Endothelial cell (in vitro differentiated cells): ENCODE measurements around the gene PTGFRN. TPM values are rescaled to one million over a fixed set of nuclear protein-coding genes. Genes with fewer than 3 reads are reported as not detected.

ENCODE experiments used
- DNase-seq: peaks from one replicate; pipeline ENCODE4 v3.0.0; 2021; ENCODE audit warnings: low spot score
- H3K27ac Mint-ChIP-seq: one replicate; pipeline ENCODE4 v1.8.0; 2021; ENCODE audit warnings: mixed read lengths, inconsistent platforms; ENCODE audit not compliant: unreplicated experiment
- H3K27me3 Mint-ChIP-seq: one replicate; pipeline ENCODE4 v1.8.0; 2021; ENCODE audit warnings: mild to moderate bottlenecking, moderate library complexity, mixed read lengths, inconsistent platforms; ENCODE audit not compliant: unreplicated experiment
- H3K36me3 Mint-ChIP-seq: one replicate; pipeline ENCODE4 v1.8.0; 2021; ENCODE audit warnings: mild to moderate bottlenecking, low read depth, mixed read lengths, inconsistent platforms; ENCODE audit not compliant: unreplicated experiment
- H3K4me1 Mint-ChIP-seq: one replicate; pipeline ENCODE4 v1.8.0; 2021; ENCODE audit warnings: mild to moderate bottlenecking, mixed read lengths, inconsistent platforms; ENCODE audit not compliant: unreplicated experiment
- H3K4me3 Mint-ChIP-seq: one replicate; pipeline ENCODE4 v1.8.0; 2021; ENCODE audit warnings: mild to moderate bottlenecking, mixed read lengths, inconsistent platforms; ENCODE audit not compliant: unreplicated experiment
- H3K9me3 Mint-ChIP-seq: one replicate; pipeline ENCODE4 v1.8.0; 2021; ENCODE audit warnings: mixed read lengths, inconsistent platforms; ENCODE audit not compliant: unreplicated experiment
- total RNA-seq: library from RNA; stranded (reverse); fragmentation: NEBNext Ultra II Directional; extraction: Animal tissue kit (Norgen Biotek cat#: 25700); gene quantifications from one replicate; pipeline ENCODE4 v1.2.1, GENCODE V29; 2021; ENCODE audit not compliant: unreplicated experiment
- TF ChIP-seq, protein P1 (sequence below): fragments of 200-600 bp; sonication (generic); IDR thresholded peaks from one replicate; pipeline ENCODE4 v1.5.0; 2021; ENCODE audit warnings: antibody characterized with exemption; ENCODE audit not compliant: unreplicated experiment

The PTGFRN gene
- total RNA-seq, 1 donor from 2014 or later, result 23.7 TPM

DNA sequence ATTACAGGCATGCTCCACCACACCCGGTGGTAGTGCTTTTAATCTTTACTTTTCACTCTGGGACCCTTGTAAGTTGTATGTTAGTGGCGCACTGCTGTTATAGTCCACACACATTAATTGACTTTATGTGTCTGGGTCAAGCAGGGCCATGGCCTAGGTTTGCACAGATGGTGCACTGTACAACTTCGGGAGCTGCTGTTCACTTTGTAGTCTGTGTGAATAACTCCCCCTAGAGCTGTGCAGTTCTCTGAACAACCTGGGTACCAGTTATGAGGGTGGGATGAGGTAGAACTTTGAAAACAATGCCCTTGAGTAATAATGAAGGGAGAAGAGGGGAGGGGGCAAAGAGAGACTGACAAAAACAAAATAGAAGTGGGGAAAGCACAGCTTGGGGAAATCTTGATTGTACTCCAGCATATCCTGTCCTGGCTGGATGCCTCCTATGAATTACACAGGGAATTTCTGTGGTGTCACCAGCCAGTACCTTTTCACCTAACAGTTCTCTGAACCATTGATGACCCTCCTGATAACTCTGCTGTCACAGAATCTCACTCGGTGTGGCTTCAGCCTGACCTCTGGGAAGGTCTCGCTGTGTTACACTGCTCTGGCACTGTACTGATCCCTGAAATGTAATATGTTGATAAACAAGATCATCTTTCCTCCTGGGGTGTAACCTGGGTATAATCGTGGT lies 2.2 kb downstream of the PTGFRN start:
- H3K27me3 Mint-ChIP-seq, result peaks cover 10% of the 10 kb centered on the region
- H3K36me3 Mint-ChIP-seq, result no peaks in the 10 kb centered on the region
- DNase-seq, result no peak
- H3K27ac Mint-ChIP-seq, result no peak overlapping the region
- TF ChIP-seq, protein P1, sequence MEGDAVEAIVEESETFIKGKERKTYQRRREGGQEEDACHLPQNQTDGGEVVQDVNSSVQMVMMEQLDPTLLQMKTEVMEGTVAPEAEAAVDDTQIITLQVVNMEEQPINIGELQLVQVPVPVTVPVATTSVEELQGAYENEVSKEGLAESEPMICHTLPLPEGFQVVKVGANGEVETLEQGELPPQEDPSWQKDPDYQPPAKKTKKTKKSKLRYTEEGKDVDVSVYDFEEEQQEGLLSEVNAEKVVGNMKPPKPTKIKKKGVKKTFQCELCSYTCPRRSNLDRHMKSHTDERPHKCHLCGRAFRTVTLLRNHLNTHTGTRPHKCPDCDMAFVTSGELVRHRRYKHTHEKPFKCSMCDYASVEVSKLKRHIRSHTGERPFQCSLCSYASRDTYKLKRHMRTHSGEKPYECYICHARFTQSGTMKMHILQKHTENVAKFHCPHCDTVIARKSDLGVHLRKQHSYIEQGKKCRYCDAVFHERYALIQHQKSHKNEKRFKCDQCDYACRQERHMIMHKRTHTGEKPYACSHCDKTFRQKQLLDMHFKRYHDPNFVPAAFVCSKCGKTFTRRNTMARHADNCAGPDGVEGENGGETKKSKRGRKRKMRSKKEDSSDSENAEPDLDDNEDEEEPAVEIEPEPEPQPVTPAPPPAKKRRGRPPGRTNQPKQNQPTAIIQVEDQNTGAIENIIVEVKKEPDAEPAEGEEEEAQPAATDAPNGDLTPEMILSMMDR, result no peak
- peaks cover 8% of the 10 kb centered on the region for H3K4me1 Mint-ChIP-seq
- H3K4me3 Mint-ChIP-seq, result no peak overlapping the region
- H3K9me3 Mint-ChIP-seq, result no peaks in the 10 kb centered on the region

DNA sequence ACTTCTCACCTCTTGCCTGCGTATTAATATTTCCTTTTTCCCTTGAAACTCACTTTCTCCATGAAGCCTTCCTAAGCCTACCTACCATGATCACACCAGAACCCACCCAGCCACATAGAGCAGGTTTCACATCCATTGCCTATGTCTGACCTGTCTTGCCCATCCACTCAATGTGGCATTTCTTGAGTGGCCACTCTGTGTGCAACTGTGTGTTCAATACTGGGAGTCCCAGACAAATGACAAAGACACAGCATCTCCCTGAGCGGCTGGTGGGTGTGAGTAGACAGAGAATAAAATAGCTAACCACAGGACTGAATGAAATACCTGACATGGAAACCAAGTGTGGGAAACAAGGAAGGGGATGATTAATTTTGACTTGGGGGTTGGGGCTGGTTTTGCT lies 3.1 kb downstream of the PTGFRN start:
- Mint-ChIP-seq H3K9me3 (no peaks in the 10 kb centered on the region), H3K27me3 (peaks cover 10% of the 10 kb centered on the region), H3K4me3 (no peak overlapping the region), H3K27ac (no peak overlapping the region), H3K36me3 (no peaks in the 10 kb centered on the region), H3K4me1 (peaks cover 8% of the 10 kb centered on the region)
- no peak for DNase-seq
- TF ChIP-seq, protein P1, result no peak

DNA sequence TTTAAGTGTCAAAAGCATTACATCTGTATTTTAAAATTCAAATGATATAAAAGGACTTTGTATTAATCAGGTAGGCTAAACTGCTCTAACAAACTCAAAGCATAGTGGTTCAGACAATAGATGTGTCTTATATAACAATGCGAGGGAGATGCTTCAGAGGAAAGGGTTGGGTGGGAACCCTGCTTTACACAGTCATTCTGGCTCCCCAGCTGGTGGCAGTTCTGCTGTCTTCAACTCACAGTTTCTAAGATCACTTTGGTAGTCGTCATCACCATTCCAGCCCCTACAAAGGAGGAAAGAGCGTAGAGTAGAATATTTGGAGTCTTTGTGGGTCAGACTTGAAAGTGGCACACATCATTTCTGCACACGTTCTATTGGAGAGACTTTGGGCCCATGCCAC lies 4.2 kb downstream of the PTGFRN start:
- peaks cover 6% of the 10 kb centered on the region for H3K27me3 Mint-ChIP-seq
- peaks cover 5% of the 10 kb centered on the region for H3K4me1 Mint-ChIP-seq
- H3K4me3 Mint-ChIP-seq, result no peak overlapping the region

DNA sequence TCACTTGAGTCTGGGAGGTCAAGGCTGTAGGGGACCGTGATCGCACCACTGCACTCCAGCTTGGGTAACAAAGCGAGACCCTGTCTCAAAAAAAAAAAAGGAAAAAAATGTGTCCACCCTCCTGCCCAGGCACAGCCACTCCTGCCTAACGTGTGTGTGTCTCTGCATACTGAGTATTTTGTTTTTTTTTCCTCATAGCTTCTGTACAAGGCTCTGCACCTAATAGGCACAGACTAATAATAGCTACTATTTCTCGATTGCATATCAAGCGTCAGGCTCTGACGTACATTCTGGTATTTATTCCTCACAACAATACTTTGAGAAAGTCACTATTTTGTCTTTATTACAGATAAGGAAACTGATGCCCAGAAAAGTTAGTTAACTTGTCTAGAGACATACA lies 5.0 kb downstream of the PTGFRN start:
- no peak for DNase-seq
- TF ChIP-seq, protein P1, result no peak
- no peaks in the 10 kb centered on the region for H3K9me3 Mint-ChIP-seq
- no peaks in the 10 kb centered on the region for H3K4me1 Mint-ChIP-seq
- no peak overlapping the region for H3K27ac Mint-ChIP-seq
- no peaks in the 10 kb centered on the region for H3K36me3 Mint-ChIP-seq
- no peak overlapping the region for H3K4me3 Mint-ChIP-seq
- H3K27me3 Mint-ChIP-seq, result no peaks in the 10 kb centered on the region

More for the DNA sequence above, 4.2 kb downstream of the PTGFRN start:
- Mint-ChIP-seq H3K27ac (no peak overlapping the region), H3K9me3 (no peaks in the 10 kb centered on the region), H3K36me3 (no peaks in the 10 kb centered on the region)
- no peak for DNase-seq
- TF ChIP-seq, protein P1, result no peak

DNA sequence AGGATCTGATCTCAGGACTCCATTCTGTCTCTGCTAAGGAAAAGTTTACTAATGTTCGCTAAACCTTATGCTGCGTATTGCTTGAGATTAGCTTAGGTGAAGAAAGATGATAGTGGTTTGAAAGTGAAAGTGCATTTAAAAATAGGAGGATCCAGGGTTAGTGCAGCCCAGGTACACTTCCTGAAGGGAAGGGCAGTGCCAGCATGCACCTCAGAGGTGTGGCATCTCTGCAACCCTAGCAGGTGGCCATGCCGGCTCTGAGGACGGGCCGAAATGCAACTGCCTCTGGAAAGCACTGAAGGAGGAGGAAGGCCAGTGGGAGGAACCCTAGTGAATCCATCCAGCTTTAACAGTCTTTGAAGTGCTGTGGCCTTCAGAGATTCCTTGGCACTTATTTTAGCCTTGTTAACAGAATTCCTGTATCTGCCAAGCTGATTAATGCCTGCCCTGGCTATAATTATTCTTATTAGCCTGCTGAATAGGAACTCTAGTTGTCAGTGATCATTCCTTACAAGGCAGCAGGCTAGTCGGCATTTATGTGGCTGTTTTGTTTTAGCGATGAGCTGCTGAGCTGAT lies 5.5 kb downstream of the PTGFRN start:
- Mint-ChIP-seq H3K9me3 (no peaks in the 10 kb centered on the region), H3K36me3 (no peaks in the 10 kb centered on the region), H3K27me3 (no peaks in the 10 kb centered on the region), H3K4me3 (no peak overlapping the region), H3K27ac (no peak overlapping the region), H3K4me1 (no peaks in the 10 kb centered on the region)
- no peak for DNase-seq
- TF ChIP-seq, protein P1, result no peak
